RWPE2 (cell line): ENCODE measurements around the gene FETUB.

Experiments
- ATAC-seq: fragments of 200-7000 bp; cut with Tn5 transposase; 3 replicates; pipeline ENCODE4 v1.9.1; 2021; ENCODE audit warnings: low read depth
- DNase-seq: peaks from one replicate; pipeline ENCODE4 v3.0.0-alpha.2; 2020; ENCODE audit warnings: low spot score
- H3K27ac ChIP-seq: fragments of 450-650 bp; 2 replicates; pipeline ENCODE4 v1.5.1; 2017; ENCODE audit warnings: mild to moderate bottlenecking; ENCODE audit not compliant: poor library complexity, severe bottlenecking
- H3K27me3 ChIP-seq: fragments of 250-450 bp; sonication (Bioruptor Pico); 2 replicates; pipeline ENCODE4 v1.5.1; 2021; ENCODE audit warnings: mild to moderate bottlenecking, moderate library complexity; ENCODE audit not compliant: insufficient read depth, poor library complexity, severe bottlenecking
- H3K36me3 ChIP-seq: fragments of 250-450 bp; sonication (Bioruptor Pico); 2 replicates; pipeline ENCODE4 v1.5.1; 2020; ENCODE audit warnings: low read depth, mild to moderate bottlenecking, moderate library complexity
- H3K4me1 ChIP-seq: fragments of 250-450 bp; sonication (Bioruptor Pico); 2 replicates; pipeline ENCODE4 v1.5.1; 2021; ENCODE audit warnings: mild to moderate bottlenecking, moderate library complexity; ENCODE audit not compliant: insufficient read depth, poor library complexity, severe bottlenecking
- H3K4me3 ChIP-seq: fragments of 250-450 bp; sonication (Bioruptor Pico); 2 replicates; pipeline ENCODE4 v1.5.1; 2021; ENCODE audit warnings: mild to moderate bottlenecking, moderate library complexity; ENCODE audit not compliant: severe bottlenecking
- H3K9me3 ChIP-seq: fragments of 250-450 bp; sonication (Bioruptor Pico); 2 replicates; pipeline ENCODE4 v1.5.1; 2021; ENCODE audit warnings: mild to moderate bottlenecking, moderate library complexity; ENCODE audit not compliant: severe bottlenecking
- TF ChIP-seq, protein P1 (sequence below): fragments of 450-650 bp; IDR thresholded peaks from one replicate; pipeline ENCODE4 v1.5.1; 2017; ENCODE audit warnings: mild to moderate bottlenecking, moderate library complexity; ENCODE audit not compliant: poor library complexity, severe bottlenecking

The FETUB gene

DNA sequence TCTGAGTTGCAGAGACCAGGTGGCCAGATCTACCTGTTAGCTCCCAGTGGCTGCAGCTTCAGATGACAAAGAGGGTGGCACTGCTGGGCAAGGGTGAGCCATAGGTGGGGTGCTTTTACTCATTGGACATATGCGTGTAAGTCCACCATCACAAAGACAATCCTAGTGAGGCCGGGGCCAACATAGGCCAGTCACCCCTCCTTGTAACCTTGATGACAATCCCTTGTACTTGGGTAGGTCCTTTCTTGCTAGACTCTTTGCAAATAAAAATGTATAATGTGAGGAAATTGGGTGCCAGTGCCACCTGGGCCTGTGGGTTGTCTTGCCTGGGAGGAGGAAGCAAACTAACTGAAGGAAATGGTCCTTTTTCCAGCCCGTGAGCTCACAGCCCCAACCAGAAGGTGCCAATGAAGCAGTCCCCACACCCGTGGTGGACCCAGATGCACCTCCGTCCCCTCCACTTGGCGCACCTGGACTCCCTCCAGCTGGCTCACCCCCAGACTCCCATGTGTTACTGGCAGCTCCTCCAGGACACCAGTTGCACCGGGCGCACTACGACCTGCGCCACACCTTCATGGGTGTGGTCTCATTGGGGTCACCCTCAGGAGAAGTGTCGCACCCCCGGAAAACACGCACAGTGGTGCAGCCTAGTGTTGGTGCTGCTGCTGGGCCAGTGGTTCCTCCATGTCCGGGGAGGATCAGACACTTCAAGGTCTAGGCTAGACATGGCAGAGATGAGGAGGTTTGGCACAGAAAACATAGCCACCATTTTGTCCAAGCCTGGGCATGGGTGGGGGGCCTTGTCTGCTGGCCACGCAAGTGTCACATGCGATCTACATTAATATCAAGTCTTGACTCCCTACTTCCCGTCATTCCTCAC is 19.7 kb upstream of the FETUB start:
- DNase-seq (no peak), ATAC-seq (no peak)
- H3K27me3 ChIP-seq = no peaks in the 10 kb centered on the region
- TF ChIP-seq, protein P1, sequence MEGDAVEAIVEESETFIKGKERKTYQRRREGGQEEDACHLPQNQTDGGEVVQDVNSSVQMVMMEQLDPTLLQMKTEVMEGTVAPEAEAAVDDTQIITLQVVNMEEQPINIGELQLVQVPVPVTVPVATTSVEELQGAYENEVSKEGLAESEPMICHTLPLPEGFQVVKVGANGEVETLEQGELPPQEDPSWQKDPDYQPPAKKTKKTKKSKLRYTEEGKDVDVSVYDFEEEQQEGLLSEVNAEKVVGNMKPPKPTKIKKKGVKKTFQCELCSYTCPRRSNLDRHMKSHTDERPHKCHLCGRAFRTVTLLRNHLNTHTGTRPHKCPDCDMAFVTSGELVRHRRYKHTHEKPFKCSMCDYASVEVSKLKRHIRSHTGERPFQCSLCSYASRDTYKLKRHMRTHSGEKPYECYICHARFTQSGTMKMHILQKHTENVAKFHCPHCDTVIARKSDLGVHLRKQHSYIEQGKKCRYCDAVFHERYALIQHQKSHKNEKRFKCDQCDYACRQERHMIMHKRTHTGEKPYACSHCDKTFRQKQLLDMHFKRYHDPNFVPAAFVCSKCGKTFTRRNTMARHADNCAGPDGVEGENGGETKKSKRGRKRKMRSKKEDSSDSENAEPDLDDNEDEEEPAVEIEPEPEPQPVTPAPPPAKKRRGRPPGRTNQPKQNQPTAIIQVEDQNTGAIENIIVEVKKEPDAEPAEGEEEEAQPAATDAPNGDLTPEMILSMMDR = no peak
- peaks cover 7% of the 10 kb centered on the region for H3K4me1 ChIP-seq
- no peaks in the 10 kb centered on the region for H3K36me3 ChIP-seq
- no peak overlapping the region for H3K4me3 ChIP-seq
- no peak overlapping the region for H3K27ac ChIP-seq
- no peaks in the 10 kb centered on the region for H3K9me3 ChIP-seq

DNA sequence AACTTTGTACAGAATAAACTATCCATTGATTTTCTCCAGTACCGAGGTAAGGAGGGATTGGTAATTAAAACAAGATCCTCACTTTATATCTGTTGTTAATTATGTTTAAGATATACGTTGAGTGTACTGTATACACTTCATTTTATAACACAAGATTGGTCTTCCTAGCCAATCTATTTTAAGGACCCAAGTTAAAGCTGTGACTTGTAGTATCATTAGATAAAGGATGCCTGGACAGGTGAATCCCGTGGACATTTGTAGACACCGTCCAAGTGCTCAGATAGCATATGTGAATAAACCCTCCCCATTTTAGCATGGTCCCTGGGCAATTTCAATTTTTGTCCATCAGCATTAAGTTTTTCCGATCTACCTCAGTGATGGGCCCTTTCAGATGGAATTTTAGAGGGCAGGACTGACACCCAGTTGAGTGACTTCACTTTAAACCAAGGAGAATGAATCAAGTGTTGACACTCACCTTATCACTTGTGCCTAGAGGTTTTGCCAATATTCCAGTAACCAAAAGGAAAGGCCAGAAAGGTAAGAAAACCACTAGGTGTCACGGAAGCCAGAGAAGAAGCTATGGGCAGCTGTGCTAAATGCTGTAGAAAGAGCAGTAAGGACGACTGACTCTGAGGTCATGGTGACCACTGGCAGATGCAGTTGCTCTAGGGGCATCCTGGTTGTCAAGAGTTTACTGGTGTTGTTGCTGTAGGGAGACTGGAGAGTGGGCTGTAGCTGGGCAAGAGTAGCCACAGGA is 18.1 kb upstream of the FETUB start:
- Histone ChIP-seq H3K27ac (no peak overlapping the region), H3K4me3 (no peak overlapping the region), H3K9me3 (no peaks in the 10 kb centered on the region), H3K36me3 (no peaks in the 10 kb centered on the region), H3K27me3 (no peaks in the 10 kb centered on the region), H3K4me1 (peaks cover 4% of the 10 kb centered on the region)
- ATAC-seq = no peak
- DNase-seq = no peak
- TF ChIP-seq, protein P1 = no peak

DNA sequence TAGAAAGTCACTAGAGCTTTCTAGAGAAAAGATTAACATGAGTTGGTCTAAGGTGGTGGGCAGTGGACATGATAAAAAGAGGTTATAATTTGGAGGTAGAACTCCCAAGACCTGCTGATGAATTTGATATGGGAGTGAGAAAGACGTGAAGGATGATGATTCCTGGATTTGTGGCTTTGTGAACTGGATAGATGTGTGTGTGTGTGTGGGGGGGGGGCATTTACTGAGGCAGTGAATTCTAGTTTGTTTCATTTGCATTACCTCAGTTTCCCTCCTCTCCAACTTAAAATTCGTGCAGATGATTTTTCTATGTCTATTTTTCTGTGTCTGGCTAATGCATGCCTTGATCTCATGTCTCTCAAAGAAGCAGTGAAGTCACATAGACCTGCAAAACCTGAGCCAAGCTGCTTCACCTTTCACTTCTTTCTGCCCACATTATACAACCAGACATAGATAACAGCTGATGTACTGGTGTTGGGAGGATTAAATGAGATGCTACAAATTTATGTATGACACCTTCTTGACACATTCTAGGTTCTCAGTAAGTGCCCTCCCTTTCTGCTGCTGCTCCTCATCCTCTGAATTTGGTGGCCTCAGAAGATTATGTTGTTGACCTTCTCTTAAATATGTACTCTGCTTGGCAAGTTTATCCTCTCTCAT is 17.4 kb upstream of the FETUB start:
- no peaks in the 10 kb centered on the region for H3K27me3 ChIP-seq
- no peaks in the 10 kb centered on the region for H3K9me3 ChIP-seq
- no peak for ATAC-seq
- no peaks in the 10 kb centered on the region for H3K4me1 ChIP-seq
- TF ChIP-seq, protein P1 = no peak
- no peak overlapping the region for H3K4me3 ChIP-seq
- H3K36me3 ChIP-seq = no peaks in the 10 kb centered on the region
- no peak for DNase-seq
- no peak overlapping the region for H3K27ac ChIP-seq

DNA sequence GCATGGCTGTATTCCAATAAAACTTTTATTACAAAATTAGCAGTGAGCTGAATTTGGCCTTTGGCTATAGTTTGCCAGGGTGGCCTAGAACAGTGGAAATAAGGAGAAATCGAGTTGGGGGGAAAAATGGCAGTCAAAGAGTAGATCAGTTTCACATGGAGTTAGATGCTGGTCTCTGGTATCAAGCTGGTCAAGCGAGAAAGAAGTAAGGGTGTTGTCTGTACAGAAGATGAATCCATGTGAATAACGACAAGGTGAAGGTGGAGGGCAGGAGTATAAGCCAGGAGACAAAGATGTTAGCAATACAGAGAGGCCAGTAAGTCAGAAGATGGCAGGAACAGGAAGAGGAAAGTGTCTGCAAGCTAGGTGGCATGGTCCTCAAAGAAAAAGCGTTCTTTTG is 15.6 kb upstream of the FETUB start:
- TF ChIP-seq, protein P1 = no peak
- ATAC-seq (no peak), DNase-seq (no peak)
- Histone ChIP-seq H3K9me3 (no peaks in the 10 kb centered on the region), H3K4me3 (no peak overlapping the region), H3K27ac (no peak overlapping the region), H3K4me1 (no peaks in the 10 kb centered on the region), H3K36me3 (no peaks in the 10 kb centered on the region), H3K27me3 (no peaks in the 10 kb centered on the region)
